Measurements from ENCODE around the gene TSC2. TPM values are rescaled to one million over a fixed set of nuclear protein-coding genes. Genes with fewer than 3 reads are reported as not detected.

Gene TSC2
- total and polyA plus RNA-seq, 2 of the 13 experiments (the other 11 are each of a cell fraction or from before 2014, with no cell fraction given), result 19.6 to 40.4 TPM

DNA sequence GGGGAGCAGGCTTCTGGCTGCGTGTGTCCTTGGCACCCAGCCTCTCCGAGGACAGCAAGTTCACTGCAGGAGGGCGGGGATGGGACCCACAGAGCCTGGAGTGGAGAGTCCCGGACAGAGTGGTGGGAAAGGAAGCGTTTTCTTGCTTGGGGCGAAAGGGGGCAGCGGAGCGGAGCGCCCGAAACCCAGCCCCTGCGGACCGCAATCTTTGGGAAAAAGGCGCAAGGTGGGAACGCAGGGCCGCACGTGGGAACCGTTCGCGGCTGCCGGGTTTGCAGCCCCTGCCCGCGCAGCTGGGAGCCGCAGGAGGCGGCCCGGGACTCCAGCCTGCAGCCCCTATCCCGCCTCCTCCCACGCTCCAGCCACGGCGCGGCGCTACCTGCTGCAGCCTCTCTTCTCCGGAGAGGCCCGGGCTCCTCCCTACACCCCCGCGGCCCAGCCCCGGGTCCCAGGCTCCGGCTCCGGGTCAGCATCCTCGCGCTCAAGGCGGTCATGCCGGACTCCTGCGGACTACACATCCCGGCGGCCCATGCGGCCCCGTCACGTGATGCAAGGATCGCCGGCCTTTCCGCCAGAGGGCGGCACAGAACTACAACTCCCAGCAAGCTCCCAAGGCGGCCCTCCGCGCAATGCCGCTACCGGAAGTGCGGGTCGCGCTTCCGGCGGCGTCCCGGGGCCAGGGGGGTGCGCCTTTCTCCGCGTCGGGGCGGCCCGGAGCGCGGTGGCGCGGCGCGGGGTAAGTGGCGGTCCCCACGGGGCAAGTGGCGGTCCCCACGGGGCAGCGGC lies at the start of gene TSC2, which contains the start of gene NTHL1 (continued):
- TF ChIP-seq, protein P1, sequence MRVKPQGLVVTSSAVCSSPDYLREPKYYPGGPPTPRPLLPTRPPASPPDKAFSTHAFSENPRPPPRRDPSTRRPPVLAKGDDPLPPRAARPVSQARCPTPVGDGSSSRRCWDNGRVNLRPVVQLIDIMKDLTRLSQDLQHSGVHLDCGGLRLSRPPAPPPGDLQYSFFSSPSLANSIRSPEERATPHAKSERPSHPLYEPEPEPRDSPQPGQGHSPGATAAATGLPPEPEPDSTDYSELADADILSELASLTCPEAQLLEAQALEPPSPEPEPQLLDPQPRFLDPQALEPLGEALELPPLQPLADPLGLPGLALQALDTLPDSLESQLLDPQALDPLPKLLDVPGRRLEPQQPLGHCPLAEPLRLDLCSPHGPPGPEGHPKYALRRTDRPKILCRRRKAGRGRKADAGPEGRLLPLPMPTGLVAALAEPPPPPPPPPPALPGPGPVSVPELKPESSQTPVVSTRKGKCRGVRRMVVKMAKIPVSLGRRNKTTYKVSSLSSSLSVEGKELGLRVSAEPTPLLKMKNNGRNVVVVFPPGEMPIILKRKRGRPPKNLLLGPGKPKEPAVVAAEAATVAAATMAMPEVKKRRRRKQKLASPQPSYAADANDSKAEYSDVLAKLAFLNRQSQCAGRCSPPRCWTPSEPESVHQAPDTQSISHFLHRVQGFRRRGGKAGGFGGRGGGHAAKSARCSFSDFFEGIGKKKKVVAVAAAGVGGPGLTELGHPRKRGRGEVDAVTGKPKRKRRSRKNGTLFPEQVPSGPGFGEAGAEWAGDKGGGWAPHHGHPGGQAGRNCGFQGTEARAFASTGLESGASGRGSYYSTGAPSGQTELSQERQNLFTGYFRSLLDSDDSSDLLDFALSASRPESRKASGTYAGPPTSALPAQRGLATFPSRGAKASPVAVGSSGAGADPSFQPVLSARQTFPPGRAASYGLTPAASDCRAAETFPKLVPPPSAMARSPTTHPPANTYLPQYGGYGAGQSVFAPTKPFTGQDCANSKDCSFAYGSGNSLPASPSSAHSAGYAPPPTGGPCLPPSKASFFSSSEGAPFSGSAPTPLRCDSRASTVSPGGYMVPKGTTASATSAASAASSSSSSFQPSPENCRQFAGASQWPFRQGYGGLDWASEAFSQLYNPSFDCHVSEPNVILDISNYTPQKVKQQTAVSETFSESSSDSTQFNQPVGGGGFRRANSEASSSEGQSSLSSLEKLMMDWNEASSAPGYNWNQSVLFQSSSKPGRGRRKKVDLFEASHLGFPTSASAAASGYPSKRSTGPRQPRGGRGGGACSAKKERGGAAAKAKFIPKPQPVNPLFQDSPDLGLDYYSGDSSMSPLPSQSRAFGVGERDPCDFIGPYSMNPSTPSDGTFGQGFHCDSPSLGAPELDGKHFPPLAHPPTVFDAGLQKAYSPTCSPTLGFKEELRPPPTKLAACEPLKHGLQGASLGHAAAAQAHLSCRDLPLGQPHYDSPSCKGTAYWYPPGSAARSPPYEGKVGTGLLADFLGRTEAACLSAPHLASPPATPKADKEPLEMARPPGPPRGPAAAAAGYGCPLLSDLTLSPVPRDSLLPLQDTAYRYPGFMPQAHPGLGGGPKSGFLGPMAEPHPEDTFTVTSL (CRISPR knock-in tag; IDR thresholded peaks at IDR 0.05; ENCODE audit: borderline replicate concordance), result peak; percentile 47; the same call in 1 of the 2 replicates
- peak; percentile 50 for TF ChIP-seq TAF1 (CRISPR knock-in tag; IDR thresholded peaks at IDR 0.05)
- TF ChIP-seq, protein P2, sequence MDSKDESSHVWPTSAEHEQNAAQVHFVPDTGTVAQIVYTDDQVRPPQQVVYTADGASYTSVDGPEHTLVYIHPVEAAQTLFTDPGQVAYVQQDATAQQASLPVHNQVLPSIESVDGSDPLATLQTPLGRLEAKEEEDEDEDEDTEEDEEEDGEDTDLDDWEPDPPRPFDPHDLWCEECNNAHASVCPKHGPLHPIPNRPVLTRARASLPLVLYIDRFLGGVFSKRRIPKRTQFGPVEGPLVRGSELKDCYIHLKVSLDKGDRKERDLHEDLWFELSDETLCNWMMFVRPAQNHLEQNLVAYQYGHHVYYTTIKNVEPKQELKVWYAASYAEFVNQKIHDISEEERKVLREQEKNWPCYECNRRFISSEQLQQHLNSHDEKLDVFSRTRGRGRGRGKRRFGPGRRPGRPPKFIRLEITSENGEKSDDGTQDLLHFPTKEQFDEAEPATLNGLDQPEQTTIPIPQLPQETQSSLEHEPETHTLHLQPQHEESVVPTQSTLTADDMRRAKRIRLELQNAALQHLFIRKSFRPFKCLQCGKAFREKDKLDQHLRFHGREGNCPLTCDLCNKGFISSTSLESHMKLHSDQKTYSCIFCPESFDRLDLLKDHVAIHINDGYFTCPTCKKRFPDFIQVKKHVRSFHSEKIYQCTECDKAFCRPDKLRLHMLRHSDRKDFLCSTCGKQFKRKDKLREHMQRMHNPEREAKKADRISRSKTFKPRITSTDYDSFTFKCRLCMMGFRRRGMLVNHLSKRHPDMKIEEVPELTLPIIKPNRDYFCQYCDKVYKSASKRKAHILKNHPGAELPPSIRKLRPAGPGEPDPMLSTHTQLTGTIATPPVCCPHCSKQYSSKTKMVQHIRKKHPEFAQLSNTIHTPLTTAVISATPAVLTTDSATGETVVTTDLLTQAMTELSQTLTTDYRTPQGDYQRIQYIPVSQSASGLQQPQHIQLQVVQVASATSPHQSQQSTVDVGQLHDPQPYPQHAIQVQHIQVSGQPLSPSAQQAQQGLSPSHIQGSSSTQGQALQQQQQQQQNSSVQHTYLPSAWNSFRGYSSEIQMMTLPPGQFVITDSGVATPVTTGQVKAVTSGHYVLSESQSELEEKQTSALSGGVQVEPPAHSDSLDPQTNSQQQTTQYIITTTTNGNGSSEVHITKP (CRISPR knock-in tag; IDR thresholded peaks at IDR 0.05; ENCODE audit: low read depth), result peak; percentile 70
- no peak for TF ChIP-seq ZSCAN30 (CRISPR knock-in tag; IDR thresholded peaks at IDR 0.05)
- TF ChIP-seq SMARCC2 (IDR thresholded peaks at IDR 0.05), result no peak
- TF ChIP-seq, protein P3, sequence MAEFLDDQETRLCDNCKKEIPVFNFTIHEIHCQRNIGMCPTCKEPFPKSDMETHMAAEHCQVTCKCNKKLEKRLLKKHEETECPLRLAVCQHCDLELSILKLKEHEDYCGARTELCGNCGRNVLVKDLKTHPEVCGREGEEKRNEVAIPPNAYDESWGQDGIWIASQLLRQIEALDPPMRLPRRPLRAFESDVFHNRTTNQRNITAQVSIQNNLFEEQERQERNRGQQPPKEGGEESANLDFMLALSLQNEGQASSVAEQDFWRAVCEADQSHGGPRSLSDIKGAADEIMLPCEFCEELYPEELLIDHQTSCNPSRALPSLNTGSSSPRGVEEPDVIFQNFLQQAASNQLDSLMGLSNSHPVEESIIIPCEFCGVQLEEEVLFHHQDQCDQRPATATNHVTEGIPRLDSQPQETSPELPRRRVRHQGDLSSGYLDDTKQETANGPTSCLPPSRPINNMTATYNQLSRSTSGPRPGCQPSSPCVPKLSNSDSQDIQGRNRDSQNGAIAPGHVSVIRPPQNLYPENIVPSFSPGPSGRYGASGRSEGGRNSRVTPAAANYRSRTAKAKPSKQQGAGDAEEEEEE (CRISPR knock-in tag; IDR thresholded peaks at IDR 0.05; ENCODE audit: borderline replicate concordance), result no peak
- TF ChIP-seq, protein P4, sequence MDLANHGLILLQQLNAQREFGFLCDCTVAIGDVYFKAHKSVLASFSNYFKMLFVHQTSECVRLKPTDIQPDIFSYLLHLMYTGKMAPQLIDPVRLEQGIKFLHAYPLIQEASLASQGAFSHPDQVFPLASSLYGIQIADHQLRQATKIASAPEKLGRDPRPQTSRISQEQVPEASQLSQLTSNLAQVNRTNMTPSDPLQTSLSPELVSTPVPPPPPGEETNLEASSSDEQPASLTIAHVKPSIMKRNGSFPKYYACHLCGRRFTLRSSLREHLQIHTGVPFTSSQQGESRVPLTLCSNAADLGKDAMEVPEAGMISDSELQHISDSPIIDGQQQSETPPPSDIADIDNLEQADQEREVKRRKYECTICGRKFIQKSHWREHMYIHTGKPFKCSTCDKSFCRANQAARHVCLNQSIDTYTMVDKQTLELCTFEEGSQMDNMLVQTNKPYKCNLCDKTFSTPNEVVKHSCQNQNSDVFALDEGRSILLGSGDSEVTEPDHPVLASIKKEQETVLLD (CRISPR knock-in tag; IDR thresholded peaks at IDR 0.05; ENCODE audit: low read depth), result 0 out of 2 replicates have a peak, but pooled peaks have one; percentile 57
- TF ChIP-seq SSRP1 (CRISPR knock-in tag; IDR thresholded peaks at IDR 0.05), result no peak
- no peak for TF ChIP-seq ZNF3 (CRISPR knock-in tag; IDR thresholded peaks at IDR 0.05)
- no peak for TF ChIP-seq ZNF652 (CRISPR knock-in tag; IDR thresholded peaks at IDR 0.05; ENCODE audit: borderline replicate concordance, low read depth)
- TF ChIP-seq, protein P5, sequence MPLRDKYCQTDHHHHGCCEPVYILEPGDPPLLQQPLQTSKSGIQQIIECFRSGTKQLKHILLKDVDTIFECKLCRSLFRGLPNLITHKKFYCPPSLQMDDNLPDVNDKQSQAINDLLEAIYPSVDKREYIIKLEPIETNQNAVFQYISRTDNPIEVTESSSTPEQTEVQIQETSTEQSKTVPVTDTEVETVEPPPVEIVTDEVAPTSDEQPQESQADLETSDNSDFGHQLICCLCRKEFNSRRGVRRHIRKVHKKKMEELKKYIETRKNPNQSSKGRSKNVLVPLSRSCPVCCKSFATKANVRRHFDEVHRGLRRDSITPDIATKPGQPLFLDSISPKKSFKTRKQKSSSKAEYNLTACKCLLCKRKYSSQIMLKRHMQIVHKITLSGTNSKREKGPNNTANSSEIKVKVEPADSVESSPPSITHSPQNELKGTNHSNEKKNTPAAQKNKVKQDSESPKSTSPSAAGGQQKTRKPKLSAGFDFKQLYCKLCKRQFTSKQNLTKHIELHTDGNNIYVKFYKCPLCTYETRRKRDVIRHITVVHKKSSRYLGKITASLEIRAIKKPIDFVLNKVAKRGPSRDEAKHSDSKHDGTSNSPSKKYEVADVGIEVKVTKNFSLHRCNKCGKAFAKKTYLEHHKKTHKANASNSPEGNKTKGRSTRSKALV (CRISPR knock-in tag; IDR thresholded peaks at IDR 0.05), result peak; percentile 57; the same call in 1 of the 2 replicates
- TF ChIP-seq ZNF614 (CRISPR knock-in tag; IDR thresholded peaks at IDR 0.05; ENCODE audit: borderline replicate concordance), result peak; percentile 49; the same call in 1 of the 2 replicates
